Measurements from ENCODE around the gene OSGEP.
A peak's percentile ranks its signal among the peaks of the same experiment; 100 is the strongest.

Gene OSGEP

DNA sequence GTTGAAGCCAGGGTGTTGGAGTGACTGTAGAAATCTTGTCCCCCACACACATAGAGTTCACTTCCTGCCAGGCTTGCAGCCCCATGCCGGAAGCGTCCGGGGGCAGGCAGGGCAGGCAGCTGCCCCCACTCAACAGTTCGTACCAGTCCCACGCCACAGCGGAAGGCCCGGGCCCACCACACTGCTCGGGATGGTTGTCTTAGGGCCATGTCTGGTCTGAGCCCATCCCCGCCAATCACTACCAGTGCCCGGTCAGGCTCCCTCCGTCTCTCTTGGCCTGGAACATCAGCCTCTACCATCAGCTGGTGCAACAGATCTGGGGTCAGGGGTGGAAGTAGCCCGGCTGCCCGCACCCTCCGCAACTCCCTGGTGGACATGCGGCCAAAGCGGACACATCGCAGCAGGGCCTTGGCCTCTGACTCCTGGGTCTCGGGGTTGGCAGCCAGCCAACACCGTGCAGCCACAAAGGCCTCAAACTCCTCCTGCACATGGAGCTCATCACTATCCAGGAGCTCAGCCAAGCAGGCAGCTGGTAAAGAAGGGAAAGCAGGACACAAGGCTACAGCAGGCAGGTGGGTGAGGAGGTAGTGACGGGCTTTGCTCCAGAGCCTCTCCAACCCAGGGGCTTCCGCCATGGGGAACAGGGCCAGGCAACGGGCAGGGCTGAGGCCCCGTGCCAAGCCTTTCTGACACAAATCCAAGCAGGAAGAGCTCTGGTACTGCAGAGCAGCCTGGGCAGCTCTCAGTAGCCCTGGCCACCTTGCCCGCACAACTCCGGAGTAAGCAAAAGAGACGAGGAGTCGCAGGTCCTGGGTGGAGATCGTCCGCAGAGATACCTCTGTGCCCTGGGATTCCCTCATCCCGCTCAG is 24.6 kb downstream of the OSGEP start:
- DNase-seq (ENCODE audit: low read depth) = no peak

DNA sequence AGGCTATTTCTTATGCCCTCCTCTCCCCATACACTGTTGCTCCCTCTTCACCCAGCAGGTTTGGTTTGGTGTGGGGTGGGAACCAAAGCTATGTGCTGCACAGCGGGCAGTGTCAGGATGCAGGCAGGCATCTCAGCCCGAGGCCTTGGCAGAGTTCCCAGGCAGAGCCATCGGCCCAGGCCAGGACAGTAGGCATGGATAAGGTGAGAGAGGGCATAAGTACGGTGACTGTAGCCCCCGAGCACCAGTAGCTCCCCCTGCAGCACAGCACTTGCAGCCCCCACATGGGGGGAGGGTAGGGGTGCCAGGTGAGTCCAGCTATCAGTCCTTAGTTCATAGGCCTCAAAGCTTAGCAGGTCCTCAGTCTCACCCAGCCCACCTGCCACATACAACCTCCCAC is 25.8 kb downstream of the OSGEP start:
- no peak for DNase-seq (ENCODE audit: low read depth)

DNA sequence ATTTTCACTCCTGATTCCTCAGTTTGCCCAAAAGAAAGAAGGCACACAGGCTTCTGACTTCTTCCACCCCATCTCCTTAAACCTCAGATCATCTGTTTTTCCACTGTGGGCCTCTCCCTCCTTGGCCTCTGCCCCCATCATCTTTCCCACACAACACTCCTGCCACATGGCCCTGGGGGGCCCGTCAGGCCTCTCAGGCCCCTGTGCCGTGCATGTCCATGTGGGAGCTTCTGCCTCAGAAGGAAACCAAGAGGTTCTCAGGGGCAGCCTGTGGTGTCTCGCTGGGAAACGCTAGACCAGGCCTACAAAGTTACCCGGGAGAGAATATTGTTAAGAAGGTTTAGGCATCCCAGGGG is 26.6 kb downstream of the OSGEP start:
- no peak for DNase-seq (ENCODE audit: low read depth)

DNA sequence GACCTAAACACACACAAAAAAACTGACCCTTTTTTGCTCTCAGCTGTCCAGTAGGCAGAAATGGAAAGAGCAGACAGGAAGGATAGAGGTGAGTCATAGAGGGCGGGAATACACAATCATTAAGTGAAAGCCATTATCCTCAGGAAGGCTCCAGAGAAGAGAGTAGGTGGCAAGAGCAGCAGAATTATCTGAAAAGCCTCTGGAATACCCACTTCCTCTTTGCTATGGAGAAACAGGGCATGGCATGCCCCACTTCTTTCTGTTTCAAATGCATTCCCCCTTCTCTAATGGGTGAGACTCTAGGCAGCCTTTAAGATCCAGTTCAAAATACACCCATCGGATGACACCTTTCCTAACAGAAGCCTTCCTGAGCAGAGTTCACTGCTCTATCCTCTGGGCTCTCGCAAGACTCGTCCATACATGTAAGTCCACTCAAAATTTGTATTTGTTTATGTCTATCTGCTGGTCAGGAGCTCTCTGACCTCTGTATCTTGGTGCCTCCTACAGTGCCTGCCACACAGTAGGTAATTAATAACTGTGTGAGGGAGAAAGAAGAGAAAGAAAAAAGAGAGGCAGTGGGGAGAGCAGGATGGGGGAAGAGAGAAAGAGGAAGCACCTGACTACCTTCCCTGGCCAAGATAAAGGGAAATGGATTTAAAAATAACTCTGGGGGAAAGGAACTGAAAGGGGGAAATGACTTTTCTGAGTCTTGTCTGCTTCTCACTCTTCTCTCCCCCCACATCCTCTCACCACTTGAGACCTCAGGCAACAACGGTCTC is 27.2 kb downstream of the OSGEP start:
- no peak for DNase-seq (ENCODE audit: low read depth)

DNA sequence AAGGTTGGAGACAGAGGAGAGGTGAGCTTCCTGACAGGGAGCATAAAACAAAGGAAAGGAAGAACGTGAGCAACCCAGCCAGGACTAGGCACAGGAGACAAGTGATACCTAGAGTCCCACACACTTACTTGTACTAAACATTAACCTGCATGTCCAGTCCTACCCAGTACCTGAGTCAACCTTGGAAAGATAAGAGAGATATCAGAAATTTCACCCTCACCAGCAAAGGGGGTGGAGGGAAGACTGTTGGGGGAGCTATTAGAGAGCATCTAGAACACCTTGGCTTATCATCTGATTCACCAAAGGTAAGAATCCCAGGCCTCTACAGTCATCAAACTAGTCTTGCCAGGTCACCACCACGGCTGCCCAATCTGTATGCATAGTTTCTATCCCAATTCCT is 29.8 kb downstream of the OSGEP start:
- DNase-seq (ENCODE audit: low read depth) = no peak

DNA sequence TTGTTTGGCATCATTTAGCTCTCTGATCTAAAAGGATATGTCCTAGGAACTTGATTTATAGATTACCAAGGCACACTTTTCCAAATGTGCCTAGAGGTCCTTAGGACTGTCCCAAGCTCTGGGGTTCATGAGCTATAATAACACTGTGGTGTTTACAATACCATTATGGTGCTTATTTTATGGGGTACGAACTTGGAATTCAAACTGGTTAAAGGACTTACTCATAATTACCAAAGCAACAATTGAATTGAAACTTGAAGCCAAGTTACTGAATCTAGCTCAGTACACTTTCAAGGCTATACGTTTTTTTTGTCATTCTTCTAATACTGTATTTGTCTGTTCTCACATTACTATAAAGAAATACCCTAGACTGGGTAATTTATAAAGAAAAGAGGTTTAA is 31.7 kb downstream of the OSGEP start:
- DNase-seq (ENCODE audit: low read depth) = no peak

DNA sequence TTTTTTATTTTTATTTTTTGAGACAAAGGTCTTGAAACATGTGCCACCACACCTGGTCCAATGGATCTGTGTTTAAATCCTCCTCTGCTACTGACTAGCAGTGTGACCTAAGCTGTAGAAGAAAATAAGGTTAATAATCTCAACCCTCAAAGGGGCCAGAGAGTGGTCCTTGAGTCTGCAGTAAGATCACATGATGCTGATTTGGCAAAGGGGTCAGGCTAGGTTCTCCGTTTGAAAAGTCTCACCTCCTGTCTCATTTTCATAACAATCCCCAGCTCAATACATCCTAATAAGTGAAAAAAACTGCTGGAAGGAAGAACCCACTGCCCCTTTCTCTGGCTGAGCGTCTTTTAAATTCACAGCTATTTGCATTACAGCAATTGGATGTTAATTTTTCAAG is 33.3 kb downstream of the OSGEP start:
- no peak for DNase-seq (ENCODE audit: low read depth)

DNA sequence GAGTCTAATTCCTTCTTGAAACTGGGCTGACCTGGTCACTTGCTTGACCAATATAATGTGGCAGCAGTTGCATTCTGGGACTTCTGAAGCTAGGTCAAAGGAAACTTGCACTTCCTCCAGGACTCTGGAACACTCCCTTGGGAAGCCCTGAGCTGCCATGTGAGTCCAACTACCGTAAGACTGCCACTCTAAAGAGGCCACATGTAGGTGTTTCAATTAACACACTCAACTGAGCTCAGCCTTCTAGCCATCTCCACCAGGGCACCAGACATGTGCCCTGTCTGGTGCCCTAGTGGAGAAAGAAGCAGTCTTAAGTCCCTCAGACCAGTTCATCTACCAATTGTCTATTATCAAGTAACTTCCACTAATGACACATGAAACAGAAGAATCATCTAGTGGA is 35.2 kb downstream of the OSGEP start:
- DNase-seq (ENCODE audit: low read depth) = no peak

DNA sequence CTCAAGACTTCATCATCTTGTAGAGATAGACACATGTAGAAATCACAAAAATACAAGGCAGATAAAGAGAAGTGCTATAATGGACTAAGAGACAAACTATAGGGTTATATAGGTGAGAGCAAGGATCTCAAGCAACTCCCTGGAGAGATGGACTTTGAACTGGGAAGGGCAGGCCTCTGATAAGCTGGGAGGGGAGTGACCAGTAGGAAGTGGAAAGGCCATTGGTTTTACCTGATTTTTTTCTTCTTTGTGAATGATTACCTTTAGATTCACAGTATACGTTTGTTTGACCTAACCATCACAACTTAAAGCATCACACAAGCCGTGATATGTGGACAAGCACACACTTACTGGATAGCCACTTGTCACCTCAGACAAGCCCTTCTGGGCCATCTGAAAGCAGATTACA is 36.1 kb downstream of the OSGEP start:
- DNase-seq (ENCODE audit: low read depth) = no peak

DNA sequence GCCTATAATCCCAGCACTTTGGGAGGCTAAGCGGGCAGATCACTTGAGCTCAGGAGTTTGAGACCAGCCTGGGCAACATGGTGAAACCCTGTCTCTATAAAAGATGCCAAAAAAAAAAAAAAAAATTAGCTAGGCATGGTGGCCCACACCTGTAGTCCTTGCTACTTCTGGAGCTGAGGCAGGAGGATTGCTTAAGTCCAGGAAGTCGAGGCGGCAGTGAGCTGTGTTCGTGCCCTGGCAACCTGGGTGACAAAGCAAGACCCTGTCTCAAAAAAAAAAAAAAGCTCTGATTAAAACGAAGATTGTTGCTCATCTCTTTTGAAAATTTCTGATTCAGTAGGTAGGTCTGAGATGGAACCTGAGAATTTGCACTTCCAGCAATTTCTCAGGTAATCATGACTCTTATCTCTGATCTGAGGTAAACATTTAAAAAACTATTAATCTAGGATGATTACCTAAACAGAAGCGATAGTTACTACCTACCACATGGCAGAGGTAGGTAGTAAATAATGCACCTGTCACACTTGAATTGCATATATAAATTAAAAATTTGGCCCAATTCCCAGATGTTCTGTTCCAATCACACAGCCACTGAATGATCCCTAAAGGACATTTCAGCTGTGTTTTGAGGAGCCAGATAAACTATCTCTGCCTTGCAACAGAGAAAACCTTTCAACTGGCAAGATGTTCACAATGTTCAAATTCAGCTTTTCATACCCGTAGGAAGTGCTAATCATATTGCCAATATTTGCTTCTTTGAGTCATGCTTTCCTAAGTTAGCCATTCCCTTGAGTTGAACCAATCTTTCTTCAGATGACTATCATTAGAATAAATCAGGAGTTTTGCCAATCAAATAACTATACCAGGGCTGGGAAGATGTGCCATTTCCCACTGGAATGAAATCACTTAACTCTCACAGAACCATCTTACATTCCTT is 37.1 kb downstream of the OSGEP start:
- DNase-seq (ENCODE audit: low read depth) = no peak

DNA sequence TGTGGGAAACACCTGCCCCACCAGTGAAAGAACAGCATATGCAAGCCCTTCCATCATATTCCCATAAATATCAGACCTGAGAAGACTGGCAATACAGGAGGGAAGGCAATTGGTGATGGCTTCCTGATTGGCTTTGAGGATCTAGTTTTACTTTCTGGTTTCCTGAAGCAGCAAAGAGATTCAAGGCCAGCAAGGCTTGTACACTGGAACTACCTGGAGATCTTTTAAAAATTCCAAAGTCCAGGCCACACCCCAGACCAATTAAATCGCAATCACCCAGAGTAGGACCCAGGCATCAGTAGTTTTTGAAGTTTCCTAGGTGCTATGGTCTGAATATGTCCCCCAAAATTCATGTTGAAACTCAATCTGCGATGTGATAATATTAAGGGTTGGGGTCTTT is 38.4 kb downstream of the OSGEP start:
- DNase-seq (ENCODE audit: low read depth) = no peak

DNA sequence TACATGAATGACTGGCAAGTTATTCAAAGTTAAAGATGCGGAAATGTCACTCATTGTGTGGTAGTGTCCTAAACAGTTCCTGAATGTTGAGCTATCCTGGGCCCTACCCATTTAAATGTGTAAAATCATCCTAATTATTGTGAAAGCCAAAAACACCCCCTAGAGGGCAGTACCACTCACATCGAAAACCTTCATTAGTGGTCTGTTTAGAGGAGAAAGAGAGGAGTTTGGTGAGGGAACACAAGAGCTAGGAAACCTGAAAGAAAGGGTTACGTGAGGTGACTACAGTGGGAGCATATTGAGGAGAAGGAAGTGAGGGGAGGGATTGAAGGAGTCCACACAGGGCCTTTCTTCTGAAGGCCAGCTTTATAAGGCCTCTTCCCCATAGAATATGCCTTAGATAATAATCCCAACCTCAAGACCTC is 38.8 kb downstream of the OSGEP start:
- no peak for DNase-seq (ENCODE audit: low read depth)

DNA sequence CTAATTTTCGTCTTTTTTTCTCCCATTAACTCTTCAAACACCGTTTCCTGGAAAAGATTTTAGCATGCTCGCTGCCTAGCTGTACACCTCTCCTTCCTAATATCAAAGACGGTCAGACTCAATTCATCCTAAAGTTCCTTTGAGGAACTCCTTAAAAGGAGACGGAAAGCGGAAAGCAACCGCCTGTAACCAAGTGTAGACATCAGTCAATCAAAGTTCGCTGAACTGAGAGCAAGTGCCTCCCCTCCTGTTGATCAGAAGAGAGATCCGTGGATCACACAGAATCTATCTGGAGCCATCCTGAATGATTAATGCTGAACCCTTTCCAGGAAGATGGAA is 40.9 kb downstream of the OSGEP start:
- no peak for DNase-seq (ENCODE audit: low read depth)

DNA sequence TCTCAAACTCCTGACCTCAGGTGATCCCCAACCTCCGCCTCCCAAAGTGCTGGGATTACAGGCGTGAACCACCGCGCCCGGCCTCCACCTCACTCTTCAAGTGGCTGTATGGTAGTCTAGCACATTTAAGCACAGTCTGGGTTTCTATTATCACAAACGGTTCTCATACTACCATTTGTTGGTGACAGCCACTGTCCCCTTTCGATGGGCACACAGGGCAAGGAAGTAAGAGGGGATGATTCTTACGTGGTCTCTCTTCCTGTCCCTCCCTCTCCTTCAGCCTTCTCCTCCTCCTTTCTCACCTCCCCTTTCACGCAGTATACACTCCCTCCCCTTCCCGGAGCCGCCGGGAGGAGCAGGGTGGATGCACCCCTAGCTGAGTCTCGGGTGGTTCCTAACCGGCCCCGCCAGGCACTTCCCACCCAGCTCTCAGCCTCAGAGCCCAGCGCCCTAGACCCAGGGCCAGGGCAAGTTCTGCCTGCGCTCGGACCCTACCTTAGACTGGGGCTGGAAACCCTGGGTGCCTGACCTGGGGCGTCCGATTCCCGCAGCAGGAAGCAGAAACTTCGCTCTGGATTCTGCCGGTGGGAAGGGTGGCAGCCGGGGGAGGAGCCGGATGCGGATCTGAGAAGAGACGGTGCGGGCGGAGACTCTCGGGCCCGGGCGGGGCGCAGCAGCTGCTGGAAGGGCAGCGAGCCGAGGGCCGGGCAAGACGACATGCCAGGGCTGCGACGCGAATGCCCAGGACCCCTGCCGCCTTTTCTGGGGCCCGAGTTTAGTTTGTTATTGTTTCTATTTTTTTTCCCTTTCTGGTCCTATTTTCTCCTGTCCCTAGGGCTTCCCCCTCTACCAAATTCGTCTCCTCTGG is 41.5 kb downstream of the OSGEP start, which contains the start of gene TEP1:
TEP1 (minus strand) TSS at position 626 of the 868 bp plus-strand sequence. CDS start 5,062 bp downstream, outside the sequence.
- DNase-seq (ENCODE audit: low read depth) = peak; percentile 52

DNA sequence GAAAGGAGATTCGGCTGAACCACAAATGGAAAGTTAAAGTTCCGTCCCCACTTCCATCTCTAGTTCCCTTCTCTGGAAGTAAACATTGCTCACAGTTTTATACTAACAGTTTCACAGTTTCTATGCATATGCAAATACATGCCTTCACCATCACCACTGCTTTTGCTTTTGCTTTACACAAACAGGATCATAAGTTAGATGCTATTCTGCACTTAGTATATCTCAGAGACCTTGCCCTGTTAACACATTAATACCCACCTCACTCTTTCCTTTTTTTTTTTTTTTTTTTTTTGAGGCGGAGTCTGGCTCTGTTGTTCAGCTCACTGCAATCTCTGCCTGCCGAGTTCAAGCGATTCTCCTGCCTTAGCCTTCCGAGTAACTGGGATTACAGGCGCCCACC is 42.2 kb downstream of the OSGEP start:
- DNase-seq (ENCODE audit: low read depth) = no peak

DNA sequence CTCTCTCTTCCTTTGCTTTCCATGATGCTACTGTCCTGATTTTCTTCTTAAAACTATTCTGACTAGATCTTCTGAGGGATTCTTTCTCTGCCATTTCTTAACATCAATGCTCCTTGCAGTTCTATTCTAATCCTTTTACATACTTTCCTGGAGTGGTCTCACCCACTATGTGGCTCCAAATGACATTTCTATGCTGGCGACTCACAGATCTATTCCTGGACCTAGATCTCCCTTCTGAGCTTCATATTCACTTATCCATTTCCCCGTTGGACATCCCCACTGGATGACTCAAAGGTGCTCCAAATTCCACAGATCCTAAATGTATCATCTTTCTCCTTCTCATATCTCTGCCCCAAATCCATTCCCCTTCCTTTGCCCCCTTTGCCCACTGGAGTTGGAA is 45.4 kb downstream of the OSGEP start:
- DNase-seq (ENCODE audit: low read depth) = no peak

DNA sequence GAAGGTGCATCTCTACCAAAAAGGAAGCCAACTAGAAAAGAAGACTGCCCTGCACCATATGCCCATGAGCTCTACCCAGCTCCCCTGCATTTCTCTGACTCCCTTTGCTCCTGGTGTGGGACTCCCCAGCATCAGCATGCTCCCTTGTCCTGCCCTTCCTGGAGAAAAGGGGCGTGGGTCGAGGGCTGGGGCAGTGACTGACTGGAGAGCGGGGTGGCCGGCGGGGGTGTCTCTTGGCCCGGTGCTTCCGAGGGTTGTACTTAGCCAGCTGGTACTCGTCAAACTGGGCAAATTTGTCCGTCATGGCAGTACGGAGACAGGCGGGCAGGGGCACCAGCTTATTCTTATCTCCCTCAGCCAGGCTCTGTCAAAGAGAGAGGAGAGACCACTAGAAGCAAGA is 51.1 kb downstream of the OSGEP start:
- no peak for DNase-seq (ENCODE audit: low read depth)

DNA sequence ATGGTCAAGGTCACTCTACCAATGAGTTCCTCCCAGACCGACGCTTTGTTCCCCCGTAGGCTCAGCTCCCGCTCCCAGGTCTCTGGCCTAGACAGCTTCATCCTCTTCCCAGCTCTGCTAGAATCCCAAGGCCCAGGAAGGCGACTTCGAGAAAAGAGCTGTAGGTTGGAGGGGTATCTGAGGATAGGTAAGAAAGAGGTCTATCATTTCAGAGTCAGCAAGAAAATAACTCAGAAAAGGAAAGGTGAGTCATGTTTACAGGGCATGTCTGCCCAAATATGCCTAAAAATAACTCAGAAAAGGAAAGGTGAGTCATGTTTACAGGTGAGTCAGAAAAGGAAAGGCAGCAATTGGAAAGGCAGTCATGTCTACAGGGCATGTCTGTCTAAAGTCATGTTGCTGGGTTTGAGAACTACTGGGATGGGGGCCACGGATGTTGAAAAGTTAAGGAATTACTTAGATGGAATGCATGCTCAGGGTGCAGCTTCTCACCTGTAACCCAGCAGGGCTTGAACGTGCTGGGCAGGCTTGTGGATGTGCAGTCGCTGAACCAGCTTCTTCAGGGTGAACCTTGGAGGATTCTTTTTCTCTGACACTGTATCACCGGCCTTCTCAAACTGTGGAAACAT is 53.5 kb downstream of the OSGEP start:
- DNase-seq (ENCODE audit: low read depth) = no peak

DNA sequence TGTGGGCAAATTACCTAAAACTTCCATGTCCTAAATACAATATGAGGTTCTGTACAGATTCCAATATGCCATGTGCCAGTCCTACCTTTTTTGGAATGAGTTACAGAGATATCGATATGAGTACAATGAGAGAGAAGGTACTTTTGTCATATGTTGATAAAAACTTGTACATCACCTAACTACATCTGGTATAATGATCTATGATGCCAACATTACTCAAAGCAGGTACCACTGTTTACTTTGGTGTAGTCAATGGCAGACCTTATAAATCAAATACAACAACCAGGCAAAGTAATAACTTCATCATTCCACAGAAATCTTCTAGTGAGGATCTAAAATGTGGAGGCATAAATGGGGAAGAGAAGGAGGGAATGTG is 54.0 kb downstream of the OSGEP start:
- DNase-seq (ENCODE audit: low read depth) = no peak

DNA sequence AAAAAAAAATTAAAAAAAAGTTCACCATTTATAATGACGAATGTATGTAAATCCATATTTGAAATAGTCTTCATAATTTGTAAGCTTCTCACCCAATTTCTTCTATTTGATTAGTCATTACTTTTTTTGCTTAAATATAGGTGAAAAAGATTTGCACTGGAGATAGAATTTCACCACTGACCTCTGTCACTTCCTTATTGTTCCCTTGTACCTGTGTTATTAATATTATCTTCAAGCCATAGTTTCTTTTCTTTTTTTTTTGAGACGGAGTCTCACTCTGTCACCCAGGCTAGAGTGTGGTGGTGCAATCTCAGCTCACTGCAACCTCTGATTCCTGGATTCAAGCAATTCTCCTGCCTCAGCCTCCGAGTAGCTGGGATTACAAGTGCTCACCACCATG is 57.1 kb downstream of the OSGEP start:
- no peak for DNase-seq (ENCODE audit: low read depth)

All from activated gamma-delta T cell treated with anti-CD3 and anti-CD28 coated beads, Interleukin-2, amount 50 U/mL, for 16 hours (primary cell).